Measurements from ENCODE around the gene PKM. TPM values are rescaled to one million over a fixed set of nuclear protein-coding genes. Genes with fewer than 3 reads are reported as not detected.

PKM gene
- total RNA-seq, 4 donors from 2014 or later: 261 to 293 (median 272) TPM

- H3K9me3 ChIP-seq: no peaks in the 10 kb centered on the region
- no peaks in the 10 kb centered on the region for H3K27me3 ChIP-seq
- TF ChIP-seq POLR2A (IDR thresholded peaks at IDR 0.05) (no peak), EP300 (IDR thresholded peaks at IDR 0.05) (no peak)
- TF ChIP-seq, protein P1, sequence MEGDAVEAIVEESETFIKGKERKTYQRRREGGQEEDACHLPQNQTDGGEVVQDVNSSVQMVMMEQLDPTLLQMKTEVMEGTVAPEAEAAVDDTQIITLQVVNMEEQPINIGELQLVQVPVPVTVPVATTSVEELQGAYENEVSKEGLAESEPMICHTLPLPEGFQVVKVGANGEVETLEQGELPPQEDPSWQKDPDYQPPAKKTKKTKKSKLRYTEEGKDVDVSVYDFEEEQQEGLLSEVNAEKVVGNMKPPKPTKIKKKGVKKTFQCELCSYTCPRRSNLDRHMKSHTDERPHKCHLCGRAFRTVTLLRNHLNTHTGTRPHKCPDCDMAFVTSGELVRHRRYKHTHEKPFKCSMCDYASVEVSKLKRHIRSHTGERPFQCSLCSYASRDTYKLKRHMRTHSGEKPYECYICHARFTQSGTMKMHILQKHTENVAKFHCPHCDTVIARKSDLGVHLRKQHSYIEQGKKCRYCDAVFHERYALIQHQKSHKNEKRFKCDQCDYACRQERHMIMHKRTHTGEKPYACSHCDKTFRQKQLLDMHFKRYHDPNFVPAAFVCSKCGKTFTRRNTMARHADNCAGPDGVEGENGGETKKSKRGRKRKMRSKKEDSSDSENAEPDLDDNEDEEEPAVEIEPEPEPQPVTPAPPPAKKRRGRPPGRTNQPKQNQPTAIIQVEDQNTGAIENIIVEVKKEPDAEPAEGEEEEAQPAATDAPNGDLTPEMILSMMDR (IDR thresholded peaks at IDR 0.05): no peak
- peaks cover 0 to 24% (median 7%) of the 10 kb centered on the region in 4 donors for H3K4me1 ChIP-seq
- peaks cover 10 to 100% (median 57%) of the 10 kb centered on the region in 3 donors for H3K36me3 ChIP-seq
- WGBS, 2 donors: 87 to 88% methylated on average over 10 of the region's 10 CpGs
- no peak overlapping the region for H3K4me3 ChIP-seq
- no peak overlapping the region for H3K27ac ChIP-seq
- no peak for DNase-seq (ENCODE audit: low spot score in 2 of 2)
Measured at GRCh38 chr15:72205896-72206676, 24.9 kb downstream of the PKM start.

- no peak for DNase-seq (ENCODE audit: low spot score in 2 of 2)
- TF ChIP-seq, protein P1 (IDR thresholded peaks at IDR 0.05): no peak
- no peak for TF ChIP-seq EP300 (IDR thresholded peaks at IDR 0.05)
- TF ChIP-seq POLR2A (IDR thresholded peaks at IDR 0.05): no peak
- Histone ChIP-seq H3K27me3 (no peaks in the 10 kb centered on the region), H3K36me3 (peaks cover 10 to 100% (median 57%) of the 10 kb centered on the region in 3 donors), H3K27ac (no peak overlapping the region), H3K9me3 (no peaks in the 10 kb centered on the region), H3K4me3 (no peak overlapping the region), H3K4me1 (peaks cover 0 to 29% (median 8%) of the 10 kb centered on the region in 4 donors)
- WGBS, 2 donors: 89 to 93% methylated on average over 2 of the region's 2 CpGs
Measured at GRCh38 chr15:72205273-72205672, 25.7 kb downstream of the PKM start.

DNA sequence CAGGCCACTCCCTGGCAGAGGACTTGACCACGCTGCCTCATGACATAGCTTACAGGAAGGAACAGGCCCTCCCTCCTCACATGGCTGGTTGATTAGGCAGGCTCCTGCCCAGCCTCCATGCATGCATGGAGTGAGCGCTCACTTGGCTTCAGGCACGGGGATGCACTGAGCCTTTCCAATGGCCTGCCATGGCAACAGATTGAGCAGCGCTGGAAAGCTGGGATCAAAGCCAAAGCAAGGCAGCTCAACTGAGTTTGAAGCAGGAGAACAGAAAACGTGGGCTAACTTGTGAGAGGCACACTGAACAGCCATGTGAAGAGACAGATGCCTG, 27.5 kb downstream of the PKM start:
- Histone ChIP-seq H3K27me3 (no peaks in the 10 kb centered on the region), H3K27ac (peak overlapping the region in 2 of 4 donors; percentile 31 to 69), H3K36me3 (peaks cover 4 to 99% (median 55%) of the 10 kb centered on the region in 3 donors), H3K9me3 (no peaks in the 10 kb centered on the region), H3K4me3 (no peak overlapping the region), H3K4me1 (peaks cover 0 to 29% (median 8%) of the 10 kb centered on the region in 4 donors)
- no peak for TF ChIP-seq POLR2A (IDR thresholded peaks at IDR 0.05)
- TF ChIP-seq, protein P1 (IDR thresholded peaks at IDR 0.05): no peak
- TF ChIP-seq EP300 (IDR thresholded peaks at IDR 0.05): peak in 1 of 2 donors; percentile 39
- DNase-seq (ENCODE audit: low spot score in 2 of 2): no peak
- WGBS, 2 donors: 16 to 19% methylated on average over 5 of the region's 5 CpGs

GRCh38 chr15:72202801-72203506, 28.0 kb downstream of the PKM start:
- no peaks in the 10 kb centered on the region for H3K9me3 ChIP-seq
- TF ChIP-seq, protein P1 (IDR thresholded peaks at IDR 0.05): no peak
- no peak for TF ChIP-seq EP300 (IDR thresholded peaks at IDR 0.05)
- peaks cover 0 to 29% (median 8%) of the 10 kb centered on the region in 4 donors for H3K4me1 ChIP-seq
- H3K36me3 ChIP-seq: peaks cover 2 to 95% (median 53%) of the 10 kb centered on the region in 3 donors
- H3K4me3 ChIP-seq: no peak overlapping the region
- H3K27ac ChIP-seq: peak overlapping the region in 2 of 4 donors; percentile 31 to 69
- no peak for DNase-seq (ENCODE audit: low spot score in 2 of 2)
- H3K27me3 ChIP-seq: no peaks in the 10 kb centered on the region
- 81 to 87% methylated on average over 8 of the region's 8 CpGs for WGBS, 2 donors

GRCh38 chr15:72202302-72202701, 28.7 kb downstream of the PKM start:
- Histone ChIP-seq H3K9me3 (no peaks in the 10 kb centered on the region), H3K4me3 (no peak overlapping the region), H3K27ac (peak overlapping the region in 2 of 4 donors; percentile 31 to 69), H3K27me3 (no peaks in the 10 kb centered on the region), H3K36me3 (peaks cover 0 to 88% (median 46%) of the 10 kb centered on the region in 3 donors), H3K4me1 (peaks cover 0 to 31% (median 8%) of the 10 kb centered on the region in 4 donors)
- no peak for DNase-seq (ENCODE audit: low spot score in 2 of 2)
- no peak for TF ChIP-seq EP300 (IDR thresholded peaks at IDR 0.05)
- TF ChIP-seq POLR2A (IDR thresholded peaks at IDR 0.05): no peak
- TF ChIP-seq, protein P1 (IDR thresholded peaks at IDR 0.05): no peak
- WGBS, 2 donors: 87 to 90% methylated on average over 13 of the region's 13 CpGs

All from tibial nerve (tissue), 4 donors.